H9 (cell line): ENCODE measurements around the gene TASOR2. TPM values are rescaled to one million over a fixed set of nuclear protein-coding genes. Genes with fewer than 3 reads are reported as not detected.

Source experiments
- DNase-seq: peaks from one replicate; pipeline ENCODE4 v3.0.0-alpha.2; 2017
- H2AFZ ChIP-seq: one replicate; pipeline ENCODE4 v1.6.1; 2013; ENCODE audit warnings: mild to moderate bottlenecking, low read length, control low read depth, moderate library complexity
- H2AK5ac ChIP-seq: 2 replicates; pipeline ENCODE4 v1.6.1; 2013; ENCODE audit warnings: low read length, control low read depth, mixed read lengths; ENCODE audit not compliant: insufficient read length
- H2BK120ac ChIP-seq: one replicate; pipeline ENCODE4 v1.6.1; 2013; ENCODE audit warnings: low read depth, mild to moderate bottlenecking, low read length, control low read depth, inconsistent platforms; ENCODE audit not compliant: poor library complexity, severe bottlenecking
- H2BK12ac ChIP-seq: 2 replicates; pipeline ENCODE4 v1.6.1; 2013; ENCODE audit warnings: low read length, control low read depth, mixed read lengths, low read depth; ENCODE audit not compliant: insufficient read length
- H2BK15ac ChIP-seq: 2 replicates; pipeline ENCODE4 v1.6.1; 2013; ENCODE audit warnings: low read depth, low read length, control low read depth
- H2BK20ac ChIP-seq: one replicate; pipeline ENCODE4 v1.6.1; 2013; ENCODE audit warnings: low read depth, mild to moderate bottlenecking, low read length, control low read depth, inconsistent platforms; ENCODE audit not compliant: poor library complexity, severe bottlenecking
- H2BK5ac ChIP-seq: 2 replicates; pipeline ENCODE4 v1.6.1; 2013; ENCODE audit warnings: low read length, control low read depth, mixed read lengths; ENCODE audit not compliant: insufficient read length
- H3K14ac ChIP-seq: 2 replicates; pipeline ENCODE4 v1.6.1; 2013; ENCODE audit warnings: low read length, control low read depth; ENCODE audit not compliant: insufficient read depth
- H3K18ac ChIP-seq: 2 replicates; pipeline ENCODE4 v1.6.1; 2013; ENCODE audit warnings: low read depth, mild to moderate bottlenecking, mixed read lengths, low read length, control low read depth; ENCODE audit not compliant: insufficient read length
- H3K23ac ChIP-seq: 2 replicates; pipeline ENCODE4 v1.6.1; 2013; ENCODE audit warnings: low read length, control low read depth, mixed read lengths, low read depth; ENCODE audit not compliant: insufficient read length
- H3K23me2 ChIP-seq: 2 replicates; pipeline ENCODE4 v1.6.1; 2013; ENCODE audit warnings: low read depth, mild to moderate bottlenecking, mixed read lengths, low read length, control low read depth; ENCODE audit not compliant: insufficient read length, poor library complexity, severe bottlenecking
- H3K27ac ChIP-seq: 2 replicates; pipeline ENCODE4 v1.5.1; 2013; ENCODE audit warnings: low read length, control low read depth, mixed read lengths, low read depth; ENCODE audit not compliant: insufficient read length
- H3K27me3 ChIP-seq: 2 replicates; pipeline ENCODE4 v1.6.1; 2013; ENCODE audit warnings: low read length, control low read depth, inconsistent platforms; ENCODE audit not compliant: insufficient read depth
- H3K4ac ChIP-seq: 2 replicates; pipeline ENCODE4 v1.6.1; 2013; ENCODE audit warnings: low read depth, mild to moderate bottlenecking, control low read depth, inconsistent platforms, low read length, moderate library complexity
- H3K4me1 ChIP-seq: 2 replicates; pipeline ENCODE4 v1.6.1; 2013; ENCODE audit warnings: low read length, control low read depth, inconsistent platforms; ENCODE audit not compliant: insufficient read depth
- H3K4me2 ChIP-seq: 2 replicates; pipeline ENCODE4 v1.6.1; 2013; ENCODE audit warnings: low read length, control low read depth, mixed read lengths; ENCODE audit not compliant: insufficient read length, insufficient read depth
- H3K56ac ChIP-seq: 2 replicates; pipeline ENCODE4 v1.6.1; 2013; ENCODE audit warnings: low read depth, mild to moderate bottlenecking, mixed read lengths, low read length, control low read depth; ENCODE audit not compliant: insufficient read length
- H3K79me1 ChIP-seq: 2 replicates; pipeline ENCODE4 v1.6.1; 2013; ENCODE audit warnings: low read depth, mild to moderate bottlenecking, moderate library complexity, low read length, control low read depth, inconsistent platforms; ENCODE audit not compliant: insufficient read depth, poor library complexity, severe bottlenecking
- H3K79me2 ChIP-seq: 2 replicates; pipeline ENCODE4 v1.6.1; 2013; ENCODE audit warnings: low read length, control low read depth, inconsistent platforms; ENCODE audit not compliant: insufficient read depth
- H3K9ac ChIP-seq: 2 replicates; pipeline ENCODE4 v1.6.1; 2013; ENCODE audit warnings: low read length, control low read depth, mixed read lengths; ENCODE audit not compliant: insufficient read length; ENCODE audit errors: extremely low read depth
- H3K9me3 ChIP-seq: one replicate; pipeline ENCODE4 v1.6.1; 2013; ENCODE audit warnings: low read depth, low read length, inconsistent platforms; ENCODE audit not compliant: control insufficient read depth
- H3T11ph ChIP-seq: one replicate; pipeline ENCODE4 v1.6.1; 2013; ENCODE audit warnings: mild to moderate bottlenecking, low read length, control low read depth, inconsistent platforms
- H4K20me1 ChIP-seq: one replicate; pipeline ENCODE4 v1.6.1; 2013; ENCODE audit not compliant: control insufficient read depth, insufficient read length, insufficient read depth
- H4K5ac ChIP-seq: 2 replicates; pipeline ENCODE4 v1.6.1; 2013; ENCODE audit warnings: low read depth, mild to moderate bottlenecking, mixed read lengths, low read length, control low read depth; ENCODE audit not compliant: insufficient read length
- H4K8ac ChIP-seq: replicated peaks from 2 replicates; pipeline ENCODE4 v1.6.1; 2013; ENCODE audit warnings: low read length, control low read depth, mixed read lengths, low read depth; ENCODE audit not compliant: insufficient read length
- H4K91ac ChIP-seq: 2 replicates; pipeline ENCODE4 v1.6.1; 2013; ENCODE audit warnings: low read depth, mild to moderate bottlenecking, moderate library complexity, mixed read lengths, low read length, control low read depth; ENCODE audit not compliant: insufficient read length
- H3K27ac Mint-ChIP-seq, 3 experiments: 2 replicates in 2 of 3; 3 replicates in 1 of 3; pipeline ENCODE4 v1.8.0; 2020 to 2021; ENCODE audit warnings: mixed read lengths in 3 of 3, mild to moderate bottlenecking in 1 of 3, moderate library complexity in 1 of 3
- H3K27me3 Mint-ChIP-seq: 2 replicates; pipeline ENCODE4 v1.8.0; 2021; ENCODE audit warnings: low read depth, mild to moderate bottlenecking, moderate library complexity, mixed read lengths
- H3K36me3 Mint-ChIP-seq, 3 experiments: 2 replicates in 2 of 3; 3 replicates in 1 of 3; pipeline ENCODE4 v1.8.0; 2020 to 2021; ENCODE audit warnings: low read depth in 3 of 3, mixed read lengths in 3 of 3; ENCODE audit not compliant: insufficient read depth in 1 of 3
- H3K4me1 Mint-ChIP-seq, 2 experiments: 2 replicates each; pipeline ENCODE4 v1.8.0; 2020; ENCODE audit warnings: mixed read lengths in 2 of 2
- H3K4me3 Mint-ChIP-seq, 2 experiments: 2 replicates in 1 of 2; 3 replicates in 1 of 2; pipeline ENCODE4 v1.8.0; 2020 to 2021; ENCODE audit warnings: mild to moderate bottlenecking in 2 of 2, mixed read lengths in 2 of 2, moderate library complexity in 1 of 2
- H3K9me3 Mint-ChIP-seq, 2 experiments: 2 replicates in 1 of 2; 3 replicates in 1 of 2; pipeline ENCODE4 v1.8.0; 2020; ENCODE audit warnings: mild to moderate bottlenecking in 2 of 2, mixed read lengths in 2 of 2, moderate library complexity in 1 of 2
- CTCF ChIP-seq: fragments of 200-600 bp; sonication (generic); conservative IDR thresholded peaks from 3 replicates; pipeline ENCODE4 v1.8.0; 2021; ENCODE audit warnings: antibody characterized with exemption, mild to moderate bottlenecking
- WGBS: extraction: QIAGEN DNeasy Blood & Tissue Kit; methylation state at CpG from one replicate; pipeline ENCODE4 v1.1.7; 2013; ENCODE audit warnings: missing lambda C conversion rate, low lambda C conversion rate, mixed read lengths; ENCODE audit not compliant: insufficient read length; ENCODE audit errors: extremely low coverage; 5-methylcytosine and 5-hydroxymethylcytosine counted together
- total RNA-seq: library from RNA; stranded (reverse); gene quantifications from 2 replicates; pipeline ENCODE4 v1.2.1, GENCODE V29; 2021

TASOR2 gene
- total RNA-seq, 1 experiment from 2014 or later: 64.5 TPM

- no peaks in the 10 kb centered on the region for H4K20me1 ChIP-seq
- no peak overlapping the region for H3K27ac ChIP-seq
- no peak overlapping the region for H2BK20ac ChIP-seq
- H3K9me3 ChIP-seq: no peaks in the 10 kb centered on the region
- Mint-ChIP-seq H3K4me1 (peaks cover 5 to 7% of the 10 kb centered on the region in 2 experiments), H3K4me3 (no peak overlapping the region), H3K9me3 (no peaks in the 10 kb centered on the region; a peak in 1 of 5 replicates), H3K36me3 (peaks cover 23 to 44% (median 30%) of the 10 kb centered on the region in 3 experiments; a peak in 6 of 7 replicates), H3K27ac (peak overlapping the region in 1 of 3 experiments; percentile 63; a peak in 1 of 7 replicates), H3K27me3 (no peaks in the 10 kb centered on the region)
- no peak overlapping the region for H4K8ac ChIP-seq
- no CpG with 5 or more reads among the region's 50 CpGs for WGBS
- H2BK120ac ChIP-seq: no peak overlapping the region
- no peak overlapping the region for H3K18ac ChIP-seq
- H3K9ac ChIP-seq: no peak overlapping the region
- no peaks in the 10 kb centered on the region for H3K4me1 ChIP-seq
- peak; percentile 41 for DNase-seq
- H2BK5ac ChIP-seq: no peak overlapping the region
- H3T11ph ChIP-seq: no peak overlapping the region
- H3K23ac ChIP-seq: no peak overlapping the region
- H3K56ac ChIP-seq: no peak overlapping the region
- H2AFZ ChIP-seq: no peak overlapping the region
- no peak overlapping the region for H4K5ac ChIP-seq
- no peak overlapping the region for H3K14ac ChIP-seq
- no peak for TF ChIP-seq CTCF
- no peak overlapping the region for H4K91ac ChIP-seq
- H3K79me2 ChIP-seq: no peaks in the 10 kb centered on the region
- H2BK12ac ChIP-seq: no peak overlapping the region
- no peak overlapping the region for H3K4ac ChIP-seq
- no peak overlapping the region for H2BK15ac ChIP-seq
- no peaks in the 10 kb centered on the region for H3K79me1 ChIP-seq
- H3K27me3 ChIP-seq: no peaks in the 10 kb centered on the region
- H3K23me2 ChIP-seq: no peaks in the 10 kb centered on the region
- no peak overlapping the region for H3K4me2 ChIP-seq
- H2AK5ac ChIP-seq: no peak overlapping the region
These were observed 35.9 kb upstream of the TASOR2 start for GRCh38 chr10:5648494-5649457.
